ENCODE data around the gene MACROD2. TPM values are rescaled to one million over a fixed set of nuclear protein-coding genes. Genes with fewer than 3 reads are reported as not detected.

Gene MACROD2
- total and polyA plus RNA-seq, 2 of the 4 experiments (the other 2 are of a cell fraction) = not detected

GRCh38 chr20:15637950-15638754, 1642.8 kb downstream of the MACROD2 start:
- dilution Hi-C loops (cut with HindIII; ENCODE audit: low sequenced_read_pairs, unreplicated experiment) = no loop called here
- Histone ChIP-seq H4K91ac (ENCODE audit: insufficient read depth, low read depth, low read length) (no peak overlapping the region), H3K9me3 (ENCODE audit: control insufficient read depth, insufficient read depth, low read length) (no peaks in the 10 kb centered on the region), H3K14ac (replicated peaks; ENCODE audit: low read depth, low read length) (no peak overlapping the region), H3K9ac (ENCODE audit: low read depth, low read length) (no peak overlapping the region), H4K8ac (ENCODE audit: low read depth in 2 of 2, low read length in 2 of 2) (no peak overlapping the region), H3K36me3 (ENCODE audit: control insufficient read depth, insufficient read depth, low read length) (no peaks in the 10 kb centered on the region), H4K20me1 (ENCODE audit: insufficient read depth, low read length) (no peaks in the 10 kb centered on the region), H3K4me2 (ENCODE audit: low read depth, low read length) (no peak overlapping the region), H2AK5ac (ENCODE audit: low read depth, low read length) (no peak overlapping the region), H3K23ac (ENCODE audit: low read depth, low read length) (no peak overlapping the region), H2BK15ac (ENCODE audit: low read depth, low read length) (no peak overlapping the region), H2AK9ac (replicated peaks; ENCODE audit: low read depth, low read length, poor library complexity) (no peak overlapping the region), H3K4ac (ENCODE audit: low read depth, low read length) (no peak overlapping the region), H3K27ac (ENCODE audit: insufficient read depth, low read length) (no peak overlapping the region), H2BK120ac (ENCODE audit: low read depth, low read length) (no peak overlapping the region), H2AFZ (replicated peaks; ENCODE audit: low read length, poor library complexity) (no peak overlapping the region), H2BK5ac (ENCODE audit: low read depth, low read length, poor library complexity, severe bottlenecking) (no peak overlapping the region), H3K18ac (ENCODE audit: low read depth, low read length) (no peak overlapping the region), H3K9me1 (ENCODE audit: insufficient read depth, low read length) (0 out of 2 replicates have a peak, but pooled peaks cover 4% of the 10 kb centered on the region), H3K79me1 (ENCODE audit: low read depth in 1 of 2, low read length in 2 of 2) (no peaks in the 10 kb centered on the region), H4K5ac (ENCODE audit: low read depth, low read length) (no peak overlapping the region), H2BK20ac (ENCODE audit: low read depth, low read length) (no peak overlapping the region), H3K4me1 (ENCODE audit: control insufficient read depth, insufficient read depth, low read length) (peaks cover 2% of the 10 kb centered on the region; the same call in 1 of the 2 replicates), H3K4me3 (ENCODE audit: insufficient read depth, low read depth, low read length) (no peak overlapping the region), H3K27me3 (ENCODE audit: control insufficient read depth, insufficient read depth, low read length) (no peaks in the 10 kb centered on the region), H3K56ac (ENCODE audit: extremely low read depth, insufficient read depth, low read length) (no peak overlapping the region)
- in situ Hi-C loops (cut with MboI; ENCODE audit: low sequenced_read_pairs) = no loop called here
- ChIA-PET POLR2A (ENCODE audit: unreplicated experiment) (no interaction called here), CTCF (no interaction called here)
- no CpG with 5 or more reads among the region's 5 CpGs for WGBS, 2 experiments (ENCODE audit: extremely low coverage in 2 of 2, insufficient read length in 1 of 2)
- DNase-seq (no peak), ATAC-seq (ENCODE audit: low read depth) (no peak)
- no TSS peak for BruUV-seq (replicated peaks)
- intact Hi-C loops (cut with micrococcal nuclease) = no loop called here
- TF ChIP-seq RCOR1 (IDR thresholded peaks at IDR 0.05; ENCODE audit: insufficient replicate concordance, low read length) (no peak), RFX5 (IDR thresholded peaks at IDR 0.05; ENCODE audit: low read depth, low read length) (no peak), BHLHE40 (IDR thresholded peaks at IDR 0.05; ENCODE audit: low read depth, low read length) (no peak), MXI1 (IDR thresholded peaks at IDR 0.05; ENCODE audit: borderline replicate concordance, low read depth, low read length) (no peak), USF2 (IDR thresholded peaks at IDR 0.05; ENCODE audit: low read depth, low read length) (no peak), FOS (IDR thresholded peaks at IDR 0.05; ENCODE audit: low read depth, low read length) (no peak), MAZ (IDR thresholded peaks at IDR 0.05; ENCODE audit: borderline replicate concordance, low read depth, low read length) (no peak), ELK1 (IDR thresholded peaks at IDR 0.05; ENCODE audit: borderline replicate concordance, low read depth, low read length) (no peak), SMC3 (IDR thresholded peaks at IDR 0.05; ENCODE audit: low read depth, low read length) (no peak), CEBPB (IDR thresholded peaks at IDR 0.05; ENCODE audit: low read depth, low read length) (no peak), RAD21 (IDR thresholded peaks at IDR 0.05; ENCODE audit: low read length) (no peak)

All from IMR-90 (cell line).